HG03103 (cell line): ENCODE measurements around the gene MTG2.

Source experiments
- ATAC-seq: cut with Tn5 transposase; IDR thresholded peaks from one replicate; pipeline ENCODE4 v1.9.1; 2021; ENCODE audit warnings: low read depth; ENCODE audit not compliant: unreplicated experiment

Gene MTG2

DNA sequence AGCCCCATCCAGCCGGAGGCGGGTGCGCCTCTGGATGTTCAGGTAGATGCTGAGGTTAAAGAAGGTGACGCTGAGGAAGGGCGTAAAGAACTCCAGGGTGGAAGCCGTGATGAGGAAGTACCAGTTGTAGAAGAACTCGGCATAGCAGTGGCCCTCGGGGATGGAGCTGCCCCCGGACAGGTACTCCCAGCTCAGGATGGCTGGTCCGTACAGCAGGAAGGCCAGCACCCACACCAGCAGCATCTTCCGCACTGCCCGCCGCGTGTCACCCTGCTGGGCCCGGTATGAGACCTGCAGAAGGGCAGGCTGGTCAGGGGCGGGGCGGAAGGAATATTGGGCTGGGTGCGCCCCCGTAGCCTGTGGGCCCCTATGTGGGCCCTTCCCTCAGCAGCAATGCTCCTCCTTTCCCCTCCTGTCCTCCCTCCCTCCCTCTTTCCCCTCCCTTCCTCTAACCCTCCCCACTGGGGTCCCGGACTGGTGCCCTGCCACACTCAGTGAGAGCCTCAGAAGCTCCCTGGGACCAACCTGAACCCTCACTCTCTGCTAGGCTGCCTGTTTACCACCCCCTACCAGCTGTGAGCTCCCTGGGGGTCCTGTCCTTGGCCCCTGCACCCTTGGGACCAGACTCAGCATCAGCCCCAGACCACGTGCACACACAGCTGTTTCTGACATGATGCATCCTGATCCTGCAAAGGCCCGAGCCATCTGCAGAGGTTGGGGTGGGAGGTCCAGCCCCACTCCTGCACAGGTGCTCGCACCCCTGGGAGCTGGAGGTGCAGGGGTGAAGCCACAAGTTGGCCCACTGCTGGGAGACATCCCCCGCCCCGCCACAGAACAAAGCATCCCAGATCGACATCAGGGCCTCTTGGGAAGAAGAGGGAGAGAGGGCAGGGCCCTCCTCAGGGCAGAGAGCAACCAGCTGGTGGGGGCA is 34.1 kb downstream of the MTG2 start:
- ATAC-seq: no peak

DNA sequence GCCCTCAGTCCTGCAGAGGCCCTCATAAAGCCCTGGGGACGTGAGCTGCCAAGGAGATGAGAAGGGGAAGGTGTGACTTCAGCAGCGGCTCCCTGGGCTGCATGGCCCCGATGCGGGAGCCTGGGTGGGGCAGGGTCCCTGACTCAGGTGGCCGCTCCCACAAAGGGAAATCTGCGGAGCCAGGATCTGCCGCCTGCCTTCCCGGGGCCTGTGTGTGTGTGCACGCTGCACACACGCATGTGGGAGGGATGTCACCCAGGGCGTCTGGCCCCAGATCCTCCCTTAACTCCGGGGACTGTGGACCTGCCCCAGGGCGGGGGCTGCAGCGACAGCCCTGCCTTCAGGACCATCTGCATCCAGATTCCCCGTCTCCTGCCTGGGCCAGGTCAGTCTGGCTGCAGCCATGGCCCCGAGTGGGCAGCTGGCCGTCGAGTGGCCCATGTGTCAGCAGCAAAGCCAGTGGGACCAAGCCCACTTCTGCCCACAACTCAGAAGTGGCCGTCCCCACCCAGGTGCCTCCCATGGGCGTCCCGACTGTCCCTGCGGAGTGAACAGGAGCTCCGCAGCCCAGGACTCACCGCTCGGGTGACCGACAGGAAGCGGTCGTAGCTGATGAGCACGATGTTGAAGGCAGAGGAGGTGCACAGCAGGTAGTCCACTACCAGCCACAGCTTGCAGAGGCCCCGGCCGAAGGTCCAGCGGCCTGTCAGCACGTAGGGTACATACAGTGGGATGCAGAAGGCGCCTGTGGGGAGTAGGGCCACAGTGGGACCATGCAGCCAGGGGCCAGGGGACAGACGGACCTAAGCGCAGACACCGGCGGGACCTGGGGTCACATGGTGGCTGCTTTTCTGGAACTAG is 35.3 kb downstream of the MTG2 start:
- no peak for ATAC-seq

DNA sequence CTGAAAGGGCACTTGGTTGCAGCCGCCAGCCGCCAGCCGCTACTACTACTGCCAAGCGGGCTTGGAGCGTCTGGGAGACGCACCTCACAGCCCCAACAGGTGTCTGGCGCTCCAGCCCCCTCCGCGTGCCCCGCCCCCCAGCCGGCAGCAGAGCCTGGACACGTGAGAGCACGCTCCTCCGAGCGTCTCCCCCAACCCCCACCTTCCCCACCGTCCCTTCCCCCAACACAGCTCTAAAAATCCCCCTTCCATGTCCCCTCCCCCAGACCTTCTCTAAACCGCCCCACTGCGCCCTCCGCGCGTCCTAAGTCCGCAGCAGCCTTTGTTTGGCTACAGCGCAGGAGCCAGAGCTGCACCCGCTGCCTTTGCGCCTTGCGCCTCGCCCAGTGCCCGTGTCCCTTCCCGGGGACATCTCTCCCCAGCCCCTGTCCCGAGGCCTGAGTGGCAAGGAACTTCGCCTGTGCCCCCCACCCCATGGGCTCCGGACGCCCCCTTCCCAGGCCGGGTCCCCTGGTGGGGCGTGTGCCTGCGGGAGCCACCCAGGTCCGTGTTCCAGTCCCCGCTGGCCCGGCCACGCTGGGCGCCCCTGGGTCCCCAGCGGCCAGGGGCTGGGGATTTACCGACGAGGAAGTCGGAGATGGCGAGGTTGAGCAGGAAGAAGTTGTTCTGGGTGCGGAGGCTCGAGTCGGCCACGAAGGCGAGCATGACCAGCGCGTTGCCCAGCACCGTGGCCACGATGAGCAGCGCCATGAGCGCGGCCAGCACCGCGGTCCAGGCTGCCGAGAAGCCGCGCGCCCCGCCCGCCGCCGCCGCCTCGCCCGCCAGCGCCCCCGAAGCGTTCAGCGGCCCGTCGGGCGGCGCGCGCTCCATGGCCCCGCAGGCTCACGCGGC is 36.5 kb downstream of the MTG2 start:
- no peak for ATAC-seq

DNA sequence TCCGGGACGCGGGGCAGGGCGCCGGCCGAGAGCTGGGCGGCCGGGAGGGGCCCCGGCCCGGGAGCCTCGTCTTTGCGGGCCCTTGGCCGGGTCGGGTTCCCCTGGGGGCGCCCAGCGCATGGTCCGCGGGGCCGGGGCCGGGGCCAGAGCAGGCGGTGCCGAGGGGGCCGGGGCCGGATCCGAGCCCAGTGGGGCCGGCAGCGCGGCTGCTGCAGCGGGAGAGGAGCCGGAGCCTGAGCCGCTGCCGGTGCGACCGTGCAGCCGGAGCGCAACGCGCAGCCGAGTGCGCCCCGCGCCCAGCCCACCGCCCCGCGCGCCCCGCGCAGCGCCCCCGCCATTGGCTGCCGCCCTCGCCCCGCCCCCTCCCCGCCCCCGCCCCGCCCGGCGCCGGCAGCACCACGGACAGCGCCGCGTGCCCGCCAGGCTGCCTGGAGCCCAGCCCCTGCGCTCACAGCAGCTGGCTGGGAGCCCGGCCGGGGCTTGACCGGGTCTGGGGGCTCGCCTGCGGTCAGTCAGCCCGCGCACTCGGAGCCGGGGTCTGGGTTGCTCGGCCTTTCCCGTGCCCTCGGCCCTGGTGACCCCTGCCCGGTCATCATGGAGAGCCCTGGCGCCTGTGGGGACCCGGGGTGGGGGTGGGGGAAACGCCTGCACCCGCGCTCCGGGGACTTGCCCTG is 37.3 kb downstream of the MTG2 start, which contains the start of gene HRH3:
TSS of gene HRH3 (minus strand) at position 287 of the 674 bp plus-strand sequence. CDS start 308 bp downstream, outside the sequence.
- no peak for ATAC-seq

DNA sequence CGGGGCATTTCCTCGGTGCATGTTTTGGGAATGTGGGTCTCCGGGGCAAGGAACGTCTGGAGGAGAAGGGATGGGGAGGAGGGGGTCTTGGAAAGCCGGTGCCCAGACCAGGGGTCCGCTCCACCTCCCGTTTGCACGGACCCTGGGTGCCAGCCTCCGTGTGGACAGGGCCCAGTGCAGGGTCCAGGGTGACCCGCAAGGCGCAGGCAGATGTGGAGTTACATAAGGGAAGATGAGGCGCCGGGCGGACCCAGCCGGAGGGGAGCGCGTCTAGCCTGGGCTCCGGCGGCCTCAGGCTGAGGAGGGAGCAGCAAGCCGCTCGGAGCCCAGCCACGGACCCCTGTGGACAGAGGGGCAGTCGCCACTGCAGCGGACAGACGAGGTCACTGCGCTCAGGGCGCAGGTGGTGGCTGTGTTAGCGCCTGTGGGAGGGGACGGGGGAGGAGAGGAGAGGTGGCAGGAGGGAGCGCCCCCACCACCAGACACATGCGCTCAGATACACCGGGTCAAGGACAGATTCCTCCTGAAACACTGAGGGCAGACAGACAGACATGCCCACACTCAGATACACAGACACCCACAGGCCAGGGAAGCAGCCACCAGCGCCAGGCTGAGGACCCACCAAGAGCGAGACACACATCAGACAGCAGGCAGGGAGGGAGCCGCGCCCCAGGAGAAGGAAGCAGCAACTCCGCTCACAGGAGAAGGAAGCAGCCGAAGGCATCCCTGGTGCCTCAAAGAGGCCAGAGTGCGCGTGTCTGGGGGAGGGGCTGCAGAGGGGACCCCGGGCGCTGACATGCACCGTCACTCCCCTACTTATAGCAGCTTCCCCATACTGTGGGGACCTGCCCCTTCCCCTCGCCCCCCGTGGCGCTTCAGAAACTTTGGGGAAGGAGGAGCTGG is 38.1 kb downstream of the MTG2 start:
- ATAC-seq: no peak

DNA sequence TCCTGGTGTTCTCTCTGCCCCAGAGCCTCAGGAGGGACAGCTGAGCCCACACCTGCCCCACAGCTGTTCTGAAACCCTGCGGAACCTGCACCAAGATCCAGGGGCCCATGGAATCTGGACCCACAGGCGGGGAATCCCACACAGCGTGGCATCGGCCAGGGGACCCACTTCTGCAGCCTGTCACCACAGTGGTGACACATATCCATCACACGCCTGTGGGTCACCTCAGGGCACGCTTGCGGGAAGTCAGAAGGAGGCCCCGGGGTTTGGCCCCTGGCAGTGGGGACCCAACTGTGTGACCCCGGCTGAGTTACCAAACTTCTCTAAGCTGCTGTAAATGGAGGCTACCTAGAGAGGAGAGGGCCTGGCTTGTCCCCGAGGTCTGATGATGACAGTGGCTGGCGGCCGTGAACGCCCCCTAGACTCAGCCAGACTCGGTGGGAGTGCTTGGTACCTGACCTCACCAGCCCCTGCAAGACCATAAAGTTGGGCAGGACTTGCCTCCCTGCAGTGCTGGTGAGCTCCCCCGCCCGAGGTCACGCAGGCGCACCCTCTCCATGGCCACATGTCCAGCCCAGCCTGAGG is 39.5 kb downstream of the MTG2 start:
- no peak for ATAC-seq

DNA sequence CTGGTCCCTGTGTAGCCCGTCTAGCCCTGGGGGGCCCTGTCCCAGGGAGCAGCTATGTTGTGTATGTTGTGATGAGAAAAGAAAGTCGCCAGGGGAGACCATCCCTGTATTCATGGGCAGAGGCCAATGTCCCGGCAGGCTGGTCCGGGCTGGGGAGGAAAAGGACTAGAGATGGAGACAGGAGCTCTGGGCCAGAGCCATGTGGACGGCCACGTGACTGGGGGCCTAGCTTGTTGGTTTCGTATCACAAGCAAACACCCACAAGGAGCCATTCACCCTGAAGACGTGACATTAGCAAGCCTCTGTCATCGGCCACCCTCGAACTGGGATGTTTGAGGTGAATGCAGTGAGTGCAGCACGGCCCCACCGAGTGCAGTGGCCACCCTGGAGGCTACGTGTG is 40.1 kb downstream of the MTG2 start:
- no peak for ATAC-seq

DNA sequence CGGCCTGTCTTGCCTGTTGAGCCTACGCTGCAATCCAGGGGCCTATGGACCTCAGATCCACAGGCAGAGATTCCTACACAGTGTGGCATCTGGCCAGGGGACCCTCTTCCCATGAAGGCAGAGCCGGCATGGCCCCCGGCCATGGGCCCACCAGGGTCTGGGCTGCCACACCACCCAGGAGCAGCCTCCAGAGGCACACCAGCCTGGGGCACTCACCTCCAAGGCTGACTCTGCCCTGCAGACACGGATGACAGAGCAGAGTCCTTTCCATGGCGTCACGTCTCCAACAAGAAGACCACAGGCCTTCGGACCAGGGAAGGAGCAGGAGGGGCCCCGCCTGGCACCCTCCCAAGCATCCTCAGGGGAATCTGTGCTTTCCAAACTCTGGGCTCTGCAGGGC is 40.7 kb downstream of the MTG2 start:
- ATAC-seq: no peak

DNA sequence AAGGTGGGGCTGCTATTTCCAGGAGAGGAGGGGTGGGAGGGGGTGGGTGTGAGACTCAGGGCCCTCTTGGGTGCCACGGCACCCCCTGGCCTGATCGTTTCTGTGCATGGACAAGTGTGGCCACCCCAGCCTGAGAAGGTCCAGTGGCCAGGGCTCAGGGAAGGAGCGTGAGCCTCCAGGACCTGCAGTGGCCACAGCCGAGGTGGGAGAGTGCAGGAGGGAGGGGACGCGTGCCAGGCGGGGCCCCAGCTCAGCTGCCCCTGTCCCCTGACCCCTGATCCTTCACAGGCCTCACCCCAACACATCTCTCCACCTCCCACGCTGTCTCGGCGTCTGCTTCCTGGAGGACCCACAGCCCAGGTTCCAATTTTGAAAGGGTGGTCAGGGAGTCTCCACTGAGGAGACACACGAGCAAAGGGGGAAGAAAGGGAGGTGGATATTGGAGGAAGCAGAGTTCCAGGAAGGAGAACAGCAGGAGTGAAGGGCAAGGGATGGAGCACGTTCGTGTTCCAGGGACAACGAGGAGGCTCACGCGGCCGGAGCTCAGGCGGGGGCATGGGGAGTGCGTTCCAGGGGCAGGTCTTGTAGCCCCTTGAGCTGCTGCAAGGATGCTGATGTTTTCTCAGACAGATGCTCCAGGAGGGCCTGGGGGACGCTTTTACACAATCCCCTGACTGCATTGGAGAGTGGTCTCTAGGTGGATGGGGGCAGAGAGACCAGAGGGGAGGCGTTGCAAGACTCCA is 41.5 kb downstream of the MTG2 start:
- ATAC-seq: no peak

DNA sequence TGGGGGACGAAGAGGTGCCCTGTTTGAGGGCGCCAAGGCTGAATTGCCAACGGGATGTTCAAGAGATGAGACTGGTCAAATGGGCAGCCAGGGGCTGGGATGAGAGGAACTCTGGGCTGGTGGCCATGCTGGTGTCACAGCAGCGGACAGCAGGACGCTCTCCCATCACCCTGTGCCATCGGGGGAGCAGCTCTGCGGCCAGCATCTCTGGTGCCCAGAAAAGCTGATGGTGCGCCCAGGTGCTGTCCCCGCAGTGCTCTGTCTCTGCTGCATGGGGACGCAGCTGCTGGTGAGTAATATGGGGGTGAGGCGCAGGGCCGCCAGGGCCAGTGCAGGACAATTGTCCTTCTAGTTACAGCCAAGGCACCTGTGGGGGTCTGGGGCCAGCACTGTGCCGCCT is 42.2 kb downstream of the MTG2 start:
- ATAC-seq: no peak

DNA sequence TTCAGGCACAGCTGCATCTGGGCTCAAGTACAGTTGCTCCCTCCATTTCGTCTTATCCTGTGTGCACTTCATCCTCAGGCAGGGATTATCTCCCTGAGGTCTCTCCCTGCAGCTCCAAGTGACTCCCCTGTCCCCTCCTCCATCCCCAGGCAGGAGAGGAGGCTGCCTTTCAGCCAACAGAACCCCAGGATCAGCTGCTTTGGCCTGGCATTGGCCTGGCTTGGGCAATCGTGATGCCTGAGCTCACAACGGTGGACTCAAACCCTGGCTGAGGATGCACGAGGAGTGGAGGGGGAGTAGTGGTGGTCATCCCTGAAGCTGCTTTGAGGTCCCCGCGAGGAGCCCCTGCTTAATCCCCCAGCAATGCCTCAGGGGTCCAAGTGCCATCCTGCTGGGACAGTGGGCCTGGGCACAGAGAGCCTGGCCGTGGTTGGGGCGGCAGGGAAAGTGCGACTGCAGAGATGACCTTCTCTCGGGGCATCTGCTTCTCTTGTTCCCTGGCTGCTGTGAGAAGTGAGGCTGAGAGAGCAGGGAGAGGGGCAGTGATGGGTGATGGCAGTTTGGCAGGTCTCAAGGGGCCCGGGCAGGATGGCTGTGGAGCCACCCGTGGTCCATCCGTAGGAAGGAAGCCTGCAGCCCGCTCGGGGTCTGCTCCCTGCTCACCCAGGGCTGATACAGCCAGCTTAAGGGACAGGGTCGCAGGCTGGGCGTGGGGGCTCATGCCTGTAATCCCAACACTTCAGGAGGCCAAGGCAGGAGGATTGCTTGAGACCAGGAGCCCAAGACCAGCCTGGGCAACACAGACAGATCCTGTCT is 43.2 kb downstream of the MTG2 start:
- no peak for ATAC-seq

DNA sequence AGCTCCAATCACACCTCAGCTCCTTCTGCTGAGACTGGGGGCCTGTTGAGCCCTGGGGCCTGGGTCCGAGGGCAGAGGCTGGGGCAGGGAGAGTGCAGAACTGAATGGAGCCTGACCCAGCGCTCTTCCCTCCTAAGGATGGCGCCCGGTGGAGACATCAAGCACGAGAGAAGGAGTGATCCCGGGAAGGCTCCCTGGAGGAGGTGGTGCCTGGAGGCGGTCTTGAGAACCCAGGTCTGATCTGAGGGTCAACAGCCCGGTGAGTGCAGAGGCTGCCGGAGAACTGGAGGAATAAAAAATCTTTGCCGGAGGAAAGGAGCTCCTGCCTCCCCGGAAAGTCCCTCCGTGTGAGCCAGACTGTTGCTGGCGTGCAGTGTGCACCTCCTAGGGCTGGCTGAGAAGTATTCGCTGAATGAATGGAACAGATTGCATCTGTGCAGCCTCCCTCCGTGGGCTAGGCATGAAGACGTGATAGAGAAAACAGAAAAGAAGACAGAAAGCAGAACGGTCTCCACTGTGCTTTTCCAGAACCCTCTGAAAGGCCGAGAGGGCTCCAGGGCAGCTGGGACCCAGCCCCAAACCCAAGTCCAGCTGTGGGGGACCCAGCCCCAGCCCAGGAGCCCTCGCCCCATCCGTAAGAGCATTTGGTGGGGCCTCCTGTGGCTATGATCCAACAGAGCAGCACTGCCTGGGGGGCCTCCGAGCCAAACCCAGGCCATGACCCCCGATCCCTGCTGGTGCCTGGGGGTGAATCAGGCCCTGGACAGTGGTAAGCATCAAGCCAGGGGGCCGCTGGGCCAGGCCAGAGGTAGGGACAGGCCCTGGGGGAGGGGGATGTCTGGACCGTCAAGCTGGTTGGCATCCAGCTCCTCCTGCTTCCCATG is 44.1 kb downstream of the MTG2 start:
- no peak for ATAC-seq

DNA sequence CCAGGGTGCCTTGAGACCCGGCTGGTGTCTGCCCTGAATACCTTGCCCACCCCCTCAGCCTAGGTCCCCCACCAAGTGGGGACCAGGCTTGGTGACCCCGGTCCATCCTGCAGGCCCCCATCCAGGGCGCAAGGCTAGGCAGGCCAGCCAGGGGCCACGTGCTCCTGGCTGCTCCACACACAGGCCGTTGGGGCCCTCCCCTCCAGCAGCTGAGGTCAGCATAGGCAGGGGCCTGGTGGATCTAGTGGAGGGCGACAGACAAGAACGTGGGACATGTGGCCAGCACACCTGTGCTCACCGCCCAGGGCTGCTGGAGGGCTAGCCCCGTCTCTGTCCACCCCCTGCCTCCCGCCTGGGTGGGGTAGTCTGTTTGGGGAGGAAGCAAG is 44.8 kb downstream of the MTG2 start:
- ATAC-seq: no peak

DNA sequence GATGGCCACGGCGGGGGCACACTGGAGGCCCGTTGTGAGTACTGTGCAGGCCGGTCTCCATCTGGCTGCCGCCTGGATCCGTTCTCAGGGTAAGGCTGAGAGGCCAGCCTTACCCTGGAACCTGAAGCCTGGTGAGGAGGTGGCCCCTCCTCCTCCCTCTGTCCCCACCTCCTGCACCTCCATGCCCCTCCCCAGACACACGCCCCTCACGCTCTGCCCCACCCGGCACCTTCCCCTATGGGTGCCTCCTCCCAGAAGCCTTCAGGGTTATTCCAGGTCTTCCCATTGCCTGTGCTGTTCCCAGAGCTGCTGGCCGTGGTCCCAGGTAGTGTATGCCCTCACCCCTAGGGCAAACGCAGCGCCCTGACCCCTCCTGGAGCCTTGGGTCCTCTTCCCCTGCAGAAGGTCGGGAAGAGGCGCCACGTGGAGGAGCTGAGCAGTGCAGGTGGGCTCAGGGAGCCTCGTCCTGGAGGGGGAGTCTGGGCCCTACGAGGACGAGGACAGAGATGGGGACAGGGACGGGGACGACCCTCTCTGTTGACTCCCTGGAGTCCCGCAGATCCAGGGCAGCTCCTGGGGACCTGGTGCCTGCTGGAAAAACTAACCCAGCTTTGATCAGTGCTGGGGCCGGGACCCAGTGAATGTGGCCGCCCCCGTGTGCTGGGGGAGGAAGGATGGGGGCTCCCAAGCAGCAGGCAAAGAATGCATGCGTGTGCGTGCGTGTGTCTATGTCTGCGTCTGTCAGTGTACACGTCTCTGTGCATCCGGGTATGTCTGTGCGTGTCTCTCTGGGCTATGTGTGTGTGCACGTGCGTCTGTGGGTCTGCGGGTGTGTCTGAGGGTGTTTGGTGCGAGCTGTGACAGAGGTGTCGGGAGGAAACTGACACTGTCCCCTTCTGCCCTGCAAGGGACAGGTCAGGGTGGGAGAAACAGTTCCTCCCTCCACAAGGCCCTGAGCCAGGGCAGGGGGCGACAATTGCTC is 45.4 kb downstream of the MTG2 start:
- ATAC-seq: no peak

DNA sequence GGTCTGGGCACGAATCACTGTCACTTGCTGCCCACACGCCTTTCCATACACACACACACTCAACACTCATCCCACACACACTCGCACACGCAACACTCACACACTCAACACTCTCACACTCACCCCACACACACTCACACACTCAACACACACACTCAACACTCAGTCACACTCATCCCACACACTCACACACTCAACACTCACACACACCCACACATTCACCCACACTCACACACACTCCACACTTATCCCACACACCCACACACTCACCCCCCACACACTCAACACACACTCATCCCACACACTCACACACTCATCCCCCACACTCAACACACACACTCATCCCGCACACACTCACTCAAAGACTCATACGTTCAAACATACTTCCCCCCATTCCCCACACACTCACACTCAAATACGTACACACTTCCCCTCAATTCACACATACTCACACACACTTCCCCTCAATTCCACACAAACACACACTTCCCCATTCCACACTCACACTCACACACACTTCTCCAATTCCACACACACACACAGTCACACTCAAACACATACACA is 46.2 kb downstream of the MTG2 start:
- ATAC-seq: no peak
